ENCODE results near the gene KRT26. TPM values are rescaled to one million over a fixed set of nuclear protein-coding genes. Genes with fewer than 3 reads are reported as not detected.

The KRT26 gene
- total and polyA plus RNA-seq, 2 experiments from 2014 or later = not detected

DNA sequence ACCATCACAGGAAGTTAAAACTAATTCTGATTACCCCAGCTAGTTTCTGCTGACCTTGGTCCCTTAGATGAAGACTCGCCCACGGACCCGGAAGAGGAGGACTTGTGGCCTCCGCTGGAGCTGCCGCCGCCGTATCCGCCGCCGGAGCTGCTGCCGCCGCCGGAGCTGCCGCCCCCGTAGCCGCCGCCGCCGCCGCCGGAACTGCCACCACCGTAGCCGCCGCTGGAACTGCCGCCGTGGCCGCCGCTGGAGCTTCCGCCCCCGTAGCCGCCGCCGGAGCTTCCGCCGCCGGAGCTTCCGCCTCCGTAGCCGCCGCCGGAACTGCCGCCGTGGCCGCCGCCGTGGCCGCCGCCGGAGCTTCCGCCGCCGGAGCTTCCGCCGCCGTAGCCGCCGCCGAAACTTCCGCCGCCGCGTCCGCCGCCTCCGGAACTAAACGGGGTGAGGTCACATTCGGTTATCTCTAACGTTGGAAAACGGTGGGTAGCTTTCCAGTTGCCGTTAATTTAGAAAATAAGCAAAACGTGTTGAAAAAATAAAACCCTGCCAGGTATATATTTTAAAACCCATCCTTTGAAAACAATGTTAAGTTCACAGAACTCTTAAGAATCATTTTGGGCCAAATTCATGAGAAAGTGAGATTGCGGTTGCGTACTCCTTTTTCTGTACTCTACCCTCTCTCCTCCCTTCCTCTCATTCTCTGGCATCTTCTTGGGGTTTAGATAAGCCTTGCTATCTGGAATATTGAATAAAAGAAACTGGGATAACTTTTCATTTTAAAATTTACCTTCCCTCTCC, 46.9 kb upstream of the KRT26 start:
- peaks cover 2% of the 10 kb centered on the region; the same call in 1 of the 2 replicates for H3K9me2 ChIP-seq (ENCODE audit: insufficient read depth)

DNA sequence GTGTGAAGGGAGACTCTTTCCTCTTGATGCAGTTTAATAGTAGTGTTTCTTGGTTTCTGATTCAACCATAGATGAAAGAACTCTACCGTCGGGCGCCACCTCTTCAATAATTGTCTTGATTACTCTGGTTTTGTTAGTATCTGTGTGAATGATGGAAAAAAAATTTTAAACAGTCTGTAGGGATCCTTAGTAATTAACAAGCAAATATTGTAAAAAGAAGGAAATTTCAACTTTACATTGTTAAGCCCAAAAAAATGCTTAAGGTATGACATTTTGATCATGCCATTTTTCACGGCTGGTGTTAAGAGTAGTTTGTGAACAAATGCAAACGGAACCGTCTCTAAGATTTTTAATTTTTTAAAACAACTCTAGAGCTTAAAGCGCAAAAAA, 46.3 kb upstream of the KRT26 start:
- peaks cover 2% of the 10 kb centered on the region; the same call in 1 of the 2 replicates for H3K9me2 ChIP-seq (ENCODE audit: insufficient read depth)
- H3K4me3 Mint-ChIP-seq = peak overlapping the region; percentile 80
- DNase-seq (ENCODE audit: low spot score) (no peak), ATAC-seq (no peak)
- H3K27me3 ChIP-seq (ENCODE audit: insufficient read depth) = no peaks in the 10 kb centered on the region; the same call in 1 of the 2 replicates
- H3K27ac ChIP-seq (ENCODE audit: low read depth) = peak overlapping the region; percentile 18; the same call in 1 of the 2 replicates
- H2AFZ ChIP-seq = peak overlapping the region; percentile 98; the same call in 1 of the 2 replicates
- H3K27ac Mint-ChIP-seq = peak overlapping the region; percentile 89
- H3K36me3 ChIP-seq (ENCODE audit: insufficient read depth) = peaks cover 5% of the 10 kb centered on the region; the same call in 1 of the 2 replicates
- H3K4me1 ChIP-seq (ENCODE audit: insufficient read depth) = peaks cover 10% of the 10 kb centered on the region; the same call in 1 of the 2 replicates
- H3K27me3 Mint-ChIP-seq (ENCODE audit: insufficient read depth, low read depth, poor library complexity) = peaks cover 3% of the 10 kb centered on the region
- H3K36me3 Mint-ChIP-seq (ENCODE audit: low read depth) = peaks cover 8% of the 10 kb centered on the region; the same call in 2 of the 3 replicates
- H3K4me1 Mint-ChIP-seq = 0 out of 3 replicates have a peak, but pooled peaks cover 2% of the 10 kb centered on the region
- peaks cover 6% of the 10 kb centered on the region; the same call in 1 of the 2 replicates for H3F3A ChIP-seq (replicated peaks; ENCODE audit: low read depth)
- peak overlapping the region; percentile 94 for H3K4me3 ChIP-seq
- peak overlapping the region; percentile 91 for H3K4me2 ChIP-seq
- no peaks in the 10 kb centered on the region for H4K20me1 ChIP-seq (replicated peaks; ENCODE audit: insufficient read depth)
- no peaks in the 10 kb centered on the region for H3K79me2 ChIP-seq (replicated peaks; ENCODE audit: insufficient read depth)
- no peaks in the 10 kb centered on the region; the same call in 2 of the 3 replicates for H3K9me3 Mint-ChIP-seq
- TF ChIP-seq EZH2phosphoT487 (IDR thresholded peaks at IDR 0.05; ENCODE audit: unreplicated experiment) (no peak), ZNF331 (CRISPR knock-in tag; IDR thresholded peaks at IDR 0.05; ENCODE audit: low read depth) (no peak), POLR2AphosphoS5 (IDR thresholded peaks at IDR 0.05; ENCODE audit: low read depth) (no peak), CREB1 (CRISPR knock-in tag; IDR thresholded peaks at IDR 0.05; ENCODE audit: low read depth) (no peak), JUNB (IDR thresholded peaks at IDR 0.05; ENCODE audit: unreplicated experiment) (no peak), EZH2 (IDR thresholded peaks at IDR 0.05; ENCODE audit: low read depth, unreplicated experiment) (no peak)
- TF ChIP-seq, protein P1, sequence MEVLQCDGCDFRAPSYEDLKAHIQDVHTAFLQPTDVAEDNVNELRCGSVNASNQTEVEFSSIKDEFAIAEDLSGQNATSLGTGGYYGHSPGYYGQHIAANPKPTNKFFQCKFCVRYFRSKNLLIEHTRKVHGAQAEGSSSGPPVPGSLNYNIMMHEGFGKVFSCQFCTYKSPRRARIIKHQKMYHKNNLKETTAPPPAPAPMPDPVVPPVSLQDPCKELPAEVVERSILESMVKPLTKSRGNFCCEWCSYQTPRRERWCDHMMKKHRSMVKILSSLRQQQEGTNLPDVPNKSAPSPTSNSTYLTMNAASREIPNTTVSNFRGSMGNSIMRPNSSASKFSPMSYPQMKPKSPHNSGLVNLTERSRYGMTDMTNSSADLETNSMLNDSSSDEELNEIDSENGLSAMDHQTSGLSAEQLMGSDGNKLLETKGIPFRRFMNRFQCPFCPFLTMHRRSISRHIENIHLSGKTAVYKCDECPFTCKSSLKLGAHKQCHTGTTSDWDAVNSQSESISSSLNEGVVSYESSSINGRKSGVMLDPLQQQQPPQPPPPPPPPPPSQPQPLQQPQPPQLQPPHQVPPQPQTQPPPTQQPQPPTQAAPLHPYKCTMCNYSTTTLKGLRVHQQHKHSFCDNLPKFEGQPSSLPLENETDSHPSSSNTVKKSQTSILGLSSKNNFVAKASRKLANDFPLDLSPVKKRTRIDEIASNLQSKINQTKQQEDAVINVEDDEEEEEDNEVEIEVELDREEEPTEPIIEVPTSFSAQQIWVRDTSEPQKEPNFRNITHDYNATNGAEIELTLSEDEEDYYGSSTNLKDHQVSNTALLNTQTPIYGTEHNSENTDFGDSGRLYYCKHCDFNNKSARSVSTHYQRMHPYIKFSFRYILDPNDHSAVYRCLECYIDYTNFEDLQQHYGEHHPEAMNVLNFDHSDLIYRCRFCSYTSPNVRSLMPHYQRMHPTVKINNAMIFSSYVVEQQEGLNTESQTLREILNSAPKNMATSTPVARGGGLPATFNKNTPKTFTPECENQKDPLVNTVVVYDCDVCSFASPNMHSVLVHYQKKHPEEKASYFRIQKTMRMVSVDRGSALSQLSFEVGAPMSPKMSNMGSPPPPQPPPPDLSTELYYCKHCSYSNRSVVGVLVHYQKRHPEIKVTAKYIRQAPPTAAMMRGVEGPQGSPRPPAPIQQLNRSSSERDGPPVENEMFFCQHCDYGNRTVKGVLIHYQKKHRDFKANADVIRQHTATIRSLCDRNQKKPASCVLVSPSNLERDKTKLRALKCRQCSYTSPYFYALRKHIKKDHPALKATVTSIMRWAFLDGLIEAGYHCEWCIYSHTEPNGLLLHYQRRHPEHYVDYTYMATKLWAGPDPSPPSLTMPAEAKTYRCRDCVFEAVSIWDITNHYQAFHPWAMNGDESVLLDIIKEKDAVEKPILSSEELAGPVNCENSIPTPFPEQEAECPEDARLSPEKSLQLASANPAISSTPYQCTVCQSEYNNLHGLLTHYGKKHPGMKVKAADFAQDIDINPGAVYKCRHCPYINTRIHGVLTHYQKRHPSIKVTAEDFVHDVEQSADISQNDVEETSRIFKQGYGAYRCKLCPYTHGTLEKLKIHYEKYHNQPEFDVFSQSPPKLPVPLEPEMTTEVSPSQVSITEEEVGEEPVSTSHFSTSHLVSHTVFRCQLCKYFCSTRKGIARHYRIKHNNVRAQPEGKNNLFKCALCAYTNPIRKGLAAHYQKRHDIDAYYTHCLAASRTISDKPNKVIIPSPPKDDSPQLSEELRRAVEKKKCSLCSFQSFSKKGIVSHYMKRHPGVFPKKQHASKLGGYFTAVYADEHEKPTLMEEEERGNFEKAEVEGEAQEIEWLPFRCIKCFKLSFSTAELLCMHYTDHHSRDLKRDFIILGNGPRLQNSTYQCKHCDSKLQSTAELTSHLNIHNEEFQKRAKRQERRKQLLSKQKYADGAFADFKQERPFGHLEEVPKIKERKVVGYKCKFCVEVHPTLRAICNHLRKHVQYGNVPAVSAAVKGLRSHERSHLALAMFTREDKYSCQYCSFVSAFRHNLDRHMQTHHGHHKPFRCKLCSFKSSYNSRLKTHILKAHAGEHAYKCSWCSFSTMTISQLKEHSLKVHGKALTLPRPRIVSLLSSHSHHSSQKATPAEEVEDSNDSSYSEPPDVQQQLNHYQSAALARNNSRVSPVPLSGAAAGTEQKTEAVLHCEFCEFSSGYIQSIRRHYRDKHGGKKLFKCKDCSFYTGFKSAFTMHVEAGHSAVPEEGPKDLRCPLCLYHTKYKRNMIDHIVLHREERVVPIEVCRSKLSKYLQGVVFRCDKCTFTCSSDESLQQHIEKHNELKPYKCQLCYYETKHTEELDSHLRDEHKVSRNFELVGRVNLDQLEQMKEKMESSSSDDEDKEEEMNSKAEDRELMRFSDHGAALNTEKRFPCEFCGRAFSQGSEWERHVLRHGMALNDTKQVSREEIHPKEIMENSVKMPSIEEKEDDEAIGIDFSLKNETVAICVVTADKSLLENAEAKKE (CRISPR knock-in tag; IDR thresholded peaks at IDR 0.05) = no peak
- TF ChIP-seq, protein P2, sequence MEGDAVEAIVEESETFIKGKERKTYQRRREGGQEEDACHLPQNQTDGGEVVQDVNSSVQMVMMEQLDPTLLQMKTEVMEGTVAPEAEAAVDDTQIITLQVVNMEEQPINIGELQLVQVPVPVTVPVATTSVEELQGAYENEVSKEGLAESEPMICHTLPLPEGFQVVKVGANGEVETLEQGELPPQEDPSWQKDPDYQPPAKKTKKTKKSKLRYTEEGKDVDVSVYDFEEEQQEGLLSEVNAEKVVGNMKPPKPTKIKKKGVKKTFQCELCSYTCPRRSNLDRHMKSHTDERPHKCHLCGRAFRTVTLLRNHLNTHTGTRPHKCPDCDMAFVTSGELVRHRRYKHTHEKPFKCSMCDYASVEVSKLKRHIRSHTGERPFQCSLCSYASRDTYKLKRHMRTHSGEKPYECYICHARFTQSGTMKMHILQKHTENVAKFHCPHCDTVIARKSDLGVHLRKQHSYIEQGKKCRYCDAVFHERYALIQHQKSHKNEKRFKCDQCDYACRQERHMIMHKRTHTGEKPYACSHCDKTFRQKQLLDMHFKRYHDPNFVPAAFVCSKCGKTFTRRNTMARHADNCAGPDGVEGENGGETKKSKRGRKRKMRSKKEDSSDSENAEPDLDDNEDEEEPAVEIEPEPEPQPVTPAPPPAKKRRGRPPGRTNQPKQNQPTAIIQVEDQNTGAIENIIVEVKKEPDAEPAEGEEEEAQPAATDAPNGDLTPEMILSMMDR (conservative IDR thresholded peaks at IDR 0.05; ENCODE audit: low read depth in 2 of 2) = no peak

More for the DNA sequence above, 46.9 kb upstream of the KRT26 start:
- peaks cover 5% of the 10 kb centered on the region; the same call in 1 of the 2 replicates for H3K36me3 ChIP-seq (ENCODE audit: insufficient read depth)
- H3K79me2 ChIP-seq (replicated peaks; ENCODE audit: insufficient read depth) = no peaks in the 10 kb centered on the region
- DNase-seq (ENCODE audit: low spot score) (peak; percentile 79), ATAC-seq (peak; percentile 97)
- H3K9me3 Mint-ChIP-seq = no peaks in the 10 kb centered on the region; the same call in 2 of the 3 replicates
- peaks cover 8% of the 10 kb centered on the region; the same call in 2 of the 3 replicates for H3K36me3 Mint-ChIP-seq (ENCODE audit: low read depth)
- H4K20me1 ChIP-seq (replicated peaks; ENCODE audit: insufficient read depth) = no peaks in the 10 kb centered on the region
- peaks cover 6% of the 10 kb centered on the region; the same call in 1 of the 2 replicates for H3F3A ChIP-seq (replicated peaks; ENCODE audit: low read depth)
- peak overlapping the region; percentile 98 for H2AFZ ChIP-seq
- peak overlapping the region; percentile 89 for H3K27ac Mint-ChIP-seq
- peak overlapping the region; percentile 86 for H3K27ac ChIP-seq (ENCODE audit: low read depth)
- peaks cover 3% of the 10 kb centered on the region for H3K27me3 Mint-ChIP-seq (ENCODE audit: insufficient read depth, low read depth, poor library complexity)
- H3K27me3 ChIP-seq (ENCODE audit: insufficient read depth) = no peaks in the 10 kb centered on the region
- peak overlapping the region; percentile 91 for H3K4me3 Mint-ChIP-seq
- peaks cover 10% of the 10 kb centered on the region; the same call in 1 of the 2 replicates for H3K4me1 ChIP-seq (ENCODE audit: insufficient read depth)
- TF ChIP-seq POLR2AphosphoS5 (IDR thresholded peaks at IDR 0.05; ENCODE audit: low read depth) (peak; percentile 39; the same call in 1 of the 2 replicates), NANOG (IDR thresholded peaks at IDR 0.05; ENCODE audit: borderline replicate concordance) (no peak)
- TF ChIP-seq, protein P3, sequence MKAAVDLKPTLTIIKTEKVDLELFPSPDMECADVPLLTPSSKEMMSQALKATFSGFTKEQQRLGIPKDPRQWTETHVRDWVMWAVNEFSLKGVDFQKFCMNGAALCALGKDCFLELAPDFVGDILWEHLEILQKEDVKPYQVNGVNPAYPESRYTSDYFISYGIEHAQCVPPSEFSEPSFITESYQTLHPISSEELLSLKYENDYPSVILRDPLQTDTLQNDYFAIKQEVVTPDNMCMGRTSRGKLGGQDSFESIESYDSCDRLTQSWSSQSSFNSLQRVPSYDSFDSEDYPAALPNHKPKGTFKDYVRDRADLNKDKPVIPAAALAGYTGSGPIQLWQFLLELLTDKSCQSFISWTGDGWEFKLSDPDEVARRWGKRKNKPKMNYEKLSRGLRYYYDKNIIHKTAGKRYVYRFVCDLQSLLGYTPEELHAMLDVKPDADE (IDR thresholded peaks at IDR 0.05) = no peak
- peak overlapping the region; percentile 94 for H3K4me3 ChIP-seq
- peak overlapping the region; percentile 91 for H3K4me2 ChIP-seq
- H3K4me1 Mint-ChIP-seq = 0 out of 3 replicates have a peak, but pooled peaks cover 2% of the 10 kb centered on the region

All from GM23338 (cell line).